H1 (cell line): ENCODE data around the gene SDC4. TPM values are rescaled to one million over a fixed set of nuclear protein-coding genes. Genes with fewer than 3 reads are reported as not detected.

Source experiments
- EZH2 ChIP-seq: fragments of 200-600 bp; sonication (generic); IDR thresholded peaks from 2 replicates; pipeline ENCODE4 v1.7.1; 2012; ENCODE audit warnings: low read depth, mild to moderate bottlenecking, moderate library complexity, low read length, inconsistent platforms; ENCODE audit not compliant: severe bottlenecking
- JUN ChIP-seq: IDR thresholded peaks from 2 replicates; pipeline ENCODE4 v1.6.1; 2011; ENCODE audit warnings: low read depth, mild to moderate bottlenecking, improper control_type of control experiment, low read length
- KDM1A ChIP-seq: fragments of 200-600, 300-600 bp; sonication (generic); IDR thresholded peaks from 2 replicates; pipeline ENCODE4 v1.7.1; 2016; ENCODE audit warnings: mild to moderate bottlenecking, low read length, borderline replicate concordance
- PHF8 ChIP-seq: fragments of 200-600 bp; sonication (generic); conservative IDR thresholded peaks from 2 replicates; pipeline ENCODE4 v1.7.1; 2012; ENCODE audit warnings: low read depth, mild to moderate bottlenecking, inconsistent platforms, low read length, moderate library complexity
- RFX5 ChIP-seq: IDR thresholded peaks from 2 replicates; pipeline ENCODE4 v1.6.1; 2011; ENCODE audit warnings: low read depth, low read length, improper control_type of control experiment, borderline replicate concordance
- RXRA ChIP-seq: IDR thresholded peaks from 2 replicates; pipeline ENCODE4 v1.6.1; 2011; ENCODE audit warnings: low read depth, mild to moderate bottlenecking, low read length, moderate library complexity; ENCODE audit not compliant: insufficient read depth
- SRF ChIP-seq: IDR thresholded peaks from 2 replicates; pipeline ENCODE4 v1.6.1; 2011; ENCODE audit warnings: mild to moderate bottlenecking, low read depth, low read length, moderate library complexity
- TEAD4 ChIP-seq: IDR thresholded peaks from 2 replicates; pipeline ENCODE4 v1.6.1; 2012; ENCODE audit warnings: low read depth, low read length, inconsistent platforms, mixed read lengths
- polyA plus RNA-seq, 7 experiments: library from polyadenylated mRNA; depleted of rRNA in 3 of 7; stranded (reverse) in 5 of 7; unstranded in 2 of 7; fragments of >200 nt in 5 of 7; fragments of 200-250 nt in 2 of 7; gene quantifications; 1 replicate in 5 of 7; 2 replicates in 1 of 7; 4 replicates in 1 of 7; pipeline versions ENCODE4 v1.2.1 to v1.2.3, GENCODE V29; 2011 to 2013; ENCODE audit warnings: missing spikeins in 2 of 7, mixed read lengths in 2 of 7
- total RNA-seq: library from RNA; stranded (reverse); fragmentation: NEBNext Ultra II Directional; extraction: Animal tissue kit (Norgen Biotek cat#: 25700); gene quantifications from 2 replicates; pipeline ENCODE4 v1.2.1, GENCODE V29; 2021
- TF ChIP-seq, protein P1 (sequence below): fragments of 300-600 bp; sonication (generic); IDR thresholded peaks from 2 replicates; pipeline ENCODE4 v1.7.1; 2012; ENCODE audit warnings: low read length, moderate library complexity, mild to moderate bottlenecking, inconsistent platforms; ENCODE audit not compliant: insufficient replicate concordance
- TF ChIP-seq, protein P2 (sequence below): IDR thresholded peaks from 2 replicates; pipeline ENCODE4 v1.6.1; 2011; ENCODE audit warnings: low read depth, mild to moderate bottlenecking, low read length; ENCODE audit not compliant: insufficient read depth

SDC4 gene
- total and polyA plus RNA-seq, 2 of the 8 experiments (the other 6 are each of a cell fraction or from before 2014, with no cell fraction given): 34.6 to 60.2 TPM

DNA sequence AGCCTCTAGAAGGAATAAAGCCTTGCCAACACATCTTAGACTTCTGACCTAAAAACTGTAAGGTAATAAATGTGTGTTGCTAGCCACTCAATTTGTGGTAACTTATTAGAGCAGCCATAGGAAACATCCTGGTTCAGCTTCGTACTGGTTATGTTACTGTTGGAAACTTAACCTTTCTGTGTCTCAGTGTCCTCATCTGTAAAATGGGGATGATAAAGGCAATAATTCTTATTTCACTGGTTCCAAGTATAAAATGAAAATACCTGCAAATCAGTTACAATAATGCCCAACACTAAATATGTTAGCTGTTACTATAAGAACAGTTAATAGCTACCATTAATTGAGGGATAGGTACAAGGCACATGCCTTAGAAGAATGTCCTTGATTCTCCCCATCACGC lies 55.9 kb downstream of the SDC4 start (continued):
- TF ChIP-seq, protein P1, sequence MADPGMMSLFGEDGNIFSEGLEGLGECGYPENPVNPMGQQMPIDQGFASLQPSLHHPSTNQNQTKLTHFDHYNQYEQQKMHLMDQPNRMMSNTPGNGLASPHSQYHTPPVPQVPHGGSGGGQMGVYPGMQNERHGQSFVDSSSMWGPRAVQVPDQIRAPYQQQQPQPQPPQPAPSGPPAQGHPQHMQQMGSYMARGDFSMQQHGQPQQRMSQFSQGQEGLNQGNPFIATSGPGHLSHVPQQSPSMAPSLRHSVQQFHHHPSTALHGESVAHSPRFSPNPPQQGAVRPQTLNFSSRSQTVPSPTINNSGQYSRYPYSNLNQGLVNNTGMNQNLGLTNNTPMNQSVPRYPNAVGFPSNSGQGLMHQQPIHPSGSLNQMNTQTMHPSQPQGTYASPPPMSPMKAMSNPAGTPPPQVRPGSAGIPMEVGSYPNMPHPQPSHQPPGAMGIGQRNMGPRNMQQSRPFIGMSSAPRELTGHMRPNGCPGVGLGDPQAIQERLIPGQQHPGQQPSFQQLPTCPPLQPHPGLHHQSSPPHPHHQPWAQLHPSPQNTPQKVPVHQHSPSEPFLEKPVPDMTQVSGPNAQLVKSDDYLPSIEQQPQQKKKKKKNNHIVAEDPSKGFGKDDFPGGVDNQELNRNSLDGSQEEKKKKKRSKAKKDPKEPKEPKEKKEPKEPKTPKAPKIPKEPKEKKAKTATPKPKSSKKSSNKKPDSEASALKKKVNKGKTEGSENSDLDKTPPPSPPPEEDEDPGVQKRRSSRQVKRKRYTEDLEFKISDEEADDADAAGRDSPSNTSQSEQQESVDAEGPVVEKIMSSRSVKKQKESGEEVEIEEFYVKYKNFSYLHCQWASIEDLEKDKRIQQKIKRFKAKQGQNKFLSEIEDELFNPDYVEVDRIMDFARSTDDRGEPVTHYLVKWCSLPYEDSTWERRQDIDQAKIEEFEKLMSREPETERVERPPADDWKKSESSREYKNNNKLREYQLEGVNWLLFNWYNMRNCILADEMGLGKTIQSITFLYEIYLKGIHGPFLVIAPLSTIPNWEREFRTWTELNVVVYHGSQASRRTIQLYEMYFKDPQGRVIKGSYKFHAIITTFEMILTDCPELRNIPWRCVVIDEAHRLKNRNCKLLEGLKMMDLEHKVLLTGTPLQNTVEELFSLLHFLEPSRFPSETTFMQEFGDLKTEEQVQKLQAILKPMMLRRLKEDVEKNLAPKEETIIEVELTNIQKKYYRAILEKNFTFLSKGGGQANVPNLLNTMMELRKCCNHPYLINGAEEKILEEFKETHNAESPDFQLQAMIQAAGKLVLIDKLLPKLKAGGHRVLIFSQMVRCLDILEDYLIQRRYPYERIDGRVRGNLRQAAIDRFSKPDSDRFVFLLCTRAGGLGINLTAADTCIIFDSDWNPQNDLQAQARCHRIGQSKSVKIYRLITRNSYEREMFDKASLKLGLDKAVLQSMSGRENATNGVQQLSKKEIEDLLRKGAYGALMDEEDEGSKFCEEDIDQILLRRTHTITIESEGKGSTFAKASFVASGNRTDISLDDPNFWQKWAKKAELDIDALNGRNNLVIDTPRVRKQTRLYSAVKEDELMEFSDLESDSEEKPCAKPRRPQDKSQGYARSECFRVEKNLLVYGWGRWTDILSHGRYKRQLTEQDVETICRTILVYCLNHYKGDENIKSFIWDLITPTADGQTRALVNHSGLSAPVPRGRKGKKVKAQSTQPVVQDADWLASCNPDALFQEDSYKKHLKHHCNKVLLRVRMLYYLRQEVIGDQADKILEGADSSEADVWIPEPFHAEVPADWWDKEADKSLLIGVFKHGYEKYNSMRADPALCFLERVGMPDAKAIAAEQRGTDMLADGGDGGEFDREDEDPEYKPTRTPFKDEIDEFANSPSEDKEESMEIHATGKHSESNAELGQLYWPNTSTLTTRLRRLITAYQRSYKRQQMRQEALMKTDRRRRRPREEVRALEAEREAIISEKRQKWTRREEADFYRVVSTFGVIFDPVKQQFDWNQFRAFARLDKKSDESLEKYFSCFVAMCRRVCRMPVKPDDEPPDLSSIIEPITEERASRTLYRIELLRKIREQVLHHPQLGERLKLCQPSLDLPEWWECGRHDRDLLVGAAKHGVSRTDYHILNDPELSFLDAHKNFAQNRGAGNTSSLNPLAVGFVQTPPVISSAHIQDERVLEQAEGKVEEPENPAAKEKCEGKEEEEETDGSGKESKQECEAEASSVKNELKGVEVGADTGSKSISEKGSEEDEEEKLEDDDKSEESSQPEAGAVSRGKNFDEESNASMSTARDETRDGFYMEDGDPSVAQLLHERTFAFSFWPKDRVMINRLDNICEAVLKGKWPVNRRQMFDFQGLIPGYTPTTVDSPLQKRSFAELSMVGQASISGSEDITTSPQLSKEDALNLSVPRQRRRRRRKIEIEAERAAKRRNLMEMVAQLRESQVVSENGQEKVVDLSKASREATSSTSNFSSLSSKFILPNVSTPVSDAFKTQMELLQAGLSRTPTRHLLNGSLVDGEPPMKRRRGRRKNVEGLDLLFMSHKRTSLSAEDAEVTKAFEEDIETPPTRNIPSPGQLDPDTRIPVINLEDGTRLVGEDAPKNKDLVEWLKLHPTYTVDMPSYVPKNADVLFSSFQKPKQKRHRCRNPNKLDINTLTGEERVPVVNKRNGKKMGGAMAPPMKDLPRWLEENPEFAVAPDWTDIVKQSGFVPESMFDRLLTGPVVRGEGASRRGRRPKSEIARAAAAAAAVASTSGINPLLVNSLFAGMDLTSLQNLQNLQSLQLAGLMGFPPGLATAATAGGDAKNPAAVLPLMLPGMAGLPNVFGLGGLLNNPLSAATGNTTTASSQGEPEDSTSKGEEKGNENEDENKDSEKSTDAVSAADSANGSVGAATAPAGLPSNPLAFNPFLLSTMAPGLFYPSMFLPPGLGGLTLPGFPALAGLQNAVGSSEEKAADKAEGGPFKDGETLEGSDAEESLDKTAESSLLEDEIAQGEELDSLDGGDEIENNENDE: no peak
- TF ChIP-seq RXRA (no peak), RFX5 (no peak), JUN (no peak), TEAD4 (no peak), KDM1A (no peak), PHF8 (no peak), SRF (no peak), EZH2 (no peak)
- TF ChIP-seq, protein P2, sequence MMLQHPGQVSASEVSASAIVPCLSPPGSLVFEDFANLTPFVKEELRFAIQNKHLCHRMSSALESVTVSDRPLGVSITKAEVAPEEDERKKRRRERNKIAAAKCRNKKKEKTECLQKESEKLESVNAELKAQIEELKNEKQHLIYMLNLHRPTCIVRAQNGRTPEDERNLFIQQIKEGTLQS: no peak
- TF ChIP-seq, all 59 proteins: peak for 0
